Kidney (tissue), 14 donors: ENCODE data around the gene CD4. TPM values are rescaled to one million over a fixed set of nuclear protein-coding genes. Genes with fewer than 3 reads are reported as not detected.

Experiments
- DNase-seq, 5 donors: peaks; one replicate each; pipeline ENCODE4 v3.0.0-alpha.2; 2013 to 2020
- FAIRE-seq: peaks from 2 replicates; lab custom pipeline; 2012; peaks lifted over from hg19 to GRCh38; lab: Jason Lieb, UNC
- H3K27ac ChIP-seq, 2 donors: one replicate each; pipeline ENCODE4 v1.7.0; 2013; ENCODE audit warnings: low read depth in 2 of 2, low read length in 2 of 2, inconsistent platforms in 1 of 2
- H3K27me3 ChIP-seq: one replicate; pipeline ENCODE4 v1.7.1; 2013; ENCODE audit warnings: low read length, inconsistent platforms; ENCODE audit not compliant: control insufficient read depth, insufficient read depth
- H3K36me3 ChIP-seq, 3 donors: one replicate each; pipeline versions ENCODE4 v1.7.0 to v1.7.1; 2013; ENCODE audit warnings: low read length in 3 of 3, control low read depth in 1 of 3, inconsistent platforms in 1 of 3; ENCODE audit not compliant: insufficient read depth in 3 of 3, control insufficient read depth in 2 of 3
- H3K4me1 ChIP-seq, 3 donors: one replicate each; pipeline versions ENCODE4 v1.7.0 to v1.7.1; 2013; ENCODE audit warnings: low read length in 3 of 3, inconsistent platforms in 1 of 3, low read depth in 1 of 3; ENCODE audit not compliant: control insufficient read depth in 2 of 3, insufficient read depth in 2 of 3
- H3K4me3 ChIP-seq, 3 donors: one replicate each; pipeline versions ENCODE4 v1.7.0 to v1.8.1; 2013; ENCODE audit warnings: low read length in 3 of 3, control low read depth in 1 of 3, inconsistent platforms in 1 of 3
- H3K9ac ChIP-seq, 3 donors: one replicate each; pipeline versions ENCODE4 v1.7.0 to v1.7.1; 2013; ENCODE audit warnings: low read length in 3 of 3, control low read depth in 1 of 3, inconsistent platforms in 1 of 3
- H3K9me3 ChIP-seq, 3 donors: one replicate each; pipeline versions ENCODE4 v1.7.0 to v1.7.1; 2013; ENCODE audit warnings: low read length in 3 of 3, control low read depth in 1 of 3, inconsistent platforms in 1 of 3; ENCODE audit not compliant: control insufficient read depth in 2 of 3, insufficient read depth in 1 of 3
- intact Hi-C: fragments of 100-400 bp; cut with DNase I; formaldehyde crosslinking; loops from one replicate; pipeline ENCODE4 v1.11.1; 2022
- polyA plus RNA-seq: library from polyadenylated mRNA; stranded (reverse); fragments of 350-450 nt; fragmentation: Illumina TruSeq; extraction: RNeasy Lipid Tissue Mini Kit (QIAGEN cat#74804); gene quantifications from one replicate; pipeline ENCODE4 v1.2.3, GENCODE V29; 2014; ENCODE audit warnings: low read depth, low replicate concordance; ENCODE audit not compliant: insufficient read depth
- total RNA-seq: library from RNA; stranded (reverse); fragmentation: NEBNext Ultra II Directional; extraction: Animal tissue kit (Norgen Biotek cat#: 25700); gene quantifications from one replicate; pipeline ENCODE4 v1.2.1, GENCODE V29; 2021
- TF ChIP-seq, protein P1 (sequence below): IDR thresholded peaks from 3 replicates; pipeline ENCODE4 v1.5.1; 2012; ENCODE audit warnings: mild to moderate bottlenecking, moderate library complexity, borderline replicate concordance; ENCODE audit not compliant: insufficient read depth; ENCODE audit errors: extremely low read depth
- donor health status: control.
- donor health status: control.
- donor health status: control.
- donor health status: control.
- donor health status: control.
- donor health status: DM: yes; HTN: yes; CAD: no.
- donor health status: Normal renal cell carcinoma (clear cell type).

The CD4 gene
- total and polyA plus RNA-seq, 2 donors from 2014 or later, result 12.2 to 38.1 TPM

DNA sequence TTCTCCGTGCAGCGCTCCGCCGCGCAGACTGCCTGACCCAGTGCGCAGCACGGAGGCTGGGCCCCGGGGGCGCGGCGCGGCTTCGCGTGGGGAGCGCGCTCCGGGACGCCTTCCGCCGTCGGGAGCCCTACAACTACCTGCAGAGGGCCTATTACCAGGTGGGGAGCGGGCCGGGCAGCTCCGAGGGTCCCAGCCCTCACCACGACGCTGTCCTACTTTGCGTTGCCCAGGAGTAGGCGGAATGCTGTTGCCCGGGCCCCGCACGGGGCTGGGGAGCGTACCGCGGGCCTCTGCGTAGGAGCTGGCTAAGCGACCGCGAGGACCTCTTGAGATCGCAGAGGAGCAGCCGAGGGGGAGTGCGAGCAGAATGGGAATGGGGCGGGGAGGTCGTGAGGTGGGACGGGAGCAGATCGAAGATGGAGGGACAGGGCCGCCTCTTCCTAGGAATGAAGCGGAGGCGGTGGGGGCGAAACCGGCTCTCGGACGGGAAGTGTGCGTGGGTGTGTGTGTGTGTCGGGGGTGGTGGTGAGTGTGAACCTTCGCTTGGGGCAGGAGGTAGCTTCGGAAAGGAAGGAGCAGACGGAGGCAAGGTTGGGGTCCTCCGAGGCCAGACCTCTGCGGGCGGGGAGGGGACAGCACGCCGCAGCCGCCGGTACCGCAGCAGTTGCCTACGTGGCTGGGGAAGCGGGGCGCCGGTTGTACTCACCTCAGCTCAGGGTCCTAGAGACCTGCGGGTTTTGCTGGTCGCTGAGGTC lies 39.6 kb downstream of the CD4 start:
- Histone ChIP-seq H3K4me3 (peak overlapping the region; percentile 47 to 81 (median 79)), H3K36me3 (no peaks in the 10 kb centered on the region), H3K27ac (peak overlapping the region; percentile 20 to 67), H3K4me1 (peaks cover 0 to 17% (median 0%) of the 10 kb centered on the region in 3 donors), H3K9ac (peak overlapping the region; percentile 59 to 80 (median 68)), H3K27me3 (no peaks in the 10 kb centered on the region), H3K9me3 (no peaks in the 10 kb centered on the region)
- TF ChIP-seq, protein P1, sequence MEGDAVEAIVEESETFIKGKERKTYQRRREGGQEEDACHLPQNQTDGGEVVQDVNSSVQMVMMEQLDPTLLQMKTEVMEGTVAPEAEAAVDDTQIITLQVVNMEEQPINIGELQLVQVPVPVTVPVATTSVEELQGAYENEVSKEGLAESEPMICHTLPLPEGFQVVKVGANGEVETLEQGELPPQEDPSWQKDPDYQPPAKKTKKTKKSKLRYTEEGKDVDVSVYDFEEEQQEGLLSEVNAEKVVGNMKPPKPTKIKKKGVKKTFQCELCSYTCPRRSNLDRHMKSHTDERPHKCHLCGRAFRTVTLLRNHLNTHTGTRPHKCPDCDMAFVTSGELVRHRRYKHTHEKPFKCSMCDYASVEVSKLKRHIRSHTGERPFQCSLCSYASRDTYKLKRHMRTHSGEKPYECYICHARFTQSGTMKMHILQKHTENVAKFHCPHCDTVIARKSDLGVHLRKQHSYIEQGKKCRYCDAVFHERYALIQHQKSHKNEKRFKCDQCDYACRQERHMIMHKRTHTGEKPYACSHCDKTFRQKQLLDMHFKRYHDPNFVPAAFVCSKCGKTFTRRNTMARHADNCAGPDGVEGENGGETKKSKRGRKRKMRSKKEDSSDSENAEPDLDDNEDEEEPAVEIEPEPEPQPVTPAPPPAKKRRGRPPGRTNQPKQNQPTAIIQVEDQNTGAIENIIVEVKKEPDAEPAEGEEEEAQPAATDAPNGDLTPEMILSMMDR, result no peak
- intact Hi-C loops, result loop anchor here (10.0 kb wide), 1 partner anchor 74 kb away; the partner anchor contains the start of gene MLF2
- FAIRE-seq (no peak), DNase-seq (peak; percentile 76 to 84 (median 84))

DNA sequence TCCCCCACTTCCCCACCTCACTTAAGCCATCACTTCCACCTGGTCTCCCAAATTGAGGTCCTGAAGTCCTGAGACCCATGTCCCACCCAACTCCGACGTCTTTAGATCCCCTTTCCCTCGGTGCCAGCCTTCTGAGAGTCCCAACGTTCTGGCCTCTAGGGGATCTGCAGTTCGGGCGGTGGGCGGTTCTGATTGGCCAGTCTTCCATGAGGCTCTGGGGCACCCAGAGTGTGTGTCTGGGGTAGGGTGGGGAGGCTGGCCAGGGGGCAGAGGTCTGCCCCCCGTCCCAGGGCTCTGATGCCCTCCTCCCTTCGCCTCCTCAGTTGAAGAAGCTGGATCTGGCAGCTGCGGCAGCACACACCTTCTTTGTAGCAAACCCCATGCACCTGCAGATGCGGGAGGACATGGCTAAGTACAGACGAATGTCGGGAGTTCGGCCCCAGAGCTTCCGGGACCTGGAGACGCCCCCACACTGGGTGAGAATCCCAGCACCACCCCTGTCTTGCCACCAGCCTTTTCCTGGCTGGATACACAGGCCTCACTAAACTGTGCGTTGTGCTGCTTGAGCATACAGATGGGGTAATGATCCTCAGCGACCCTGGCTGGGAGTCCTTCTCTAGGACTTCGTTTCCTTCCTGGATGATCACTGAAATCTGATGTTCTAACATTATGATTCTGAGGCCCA lies 40.4 kb downstream of the CD4 start:
- Histone ChIP-seq H3K9ac (peak overlapping the region; percentile 49 to 80 (median 68)), H3K4me1 (peaks cover 0 to 17% (median 0%) of the 10 kb centered on the region in 3 donors), H3K27me3 (no peaks in the 10 kb centered on the region), H3K4me3 (peak overlapping the region; percentile 47 to 81 (median 79)), H3K9me3 (no peaks in the 10 kb centered on the region), H3K27ac (peak overlapping the region; percentile 20 to 67), H3K36me3 (no peaks in the 10 kb centered on the region)
- TF ChIP-seq, protein P1, result no peak
- FAIRE-seq (no peak), DNase-seq (peak in 2 of 5 donors; percentile 54 to 81)
- intact Hi-C loops, result loop anchor here (10.0 kb wide), 1 partner anchor 75 kb away; the partner anchor contains the start of gene MLF2

DNA sequence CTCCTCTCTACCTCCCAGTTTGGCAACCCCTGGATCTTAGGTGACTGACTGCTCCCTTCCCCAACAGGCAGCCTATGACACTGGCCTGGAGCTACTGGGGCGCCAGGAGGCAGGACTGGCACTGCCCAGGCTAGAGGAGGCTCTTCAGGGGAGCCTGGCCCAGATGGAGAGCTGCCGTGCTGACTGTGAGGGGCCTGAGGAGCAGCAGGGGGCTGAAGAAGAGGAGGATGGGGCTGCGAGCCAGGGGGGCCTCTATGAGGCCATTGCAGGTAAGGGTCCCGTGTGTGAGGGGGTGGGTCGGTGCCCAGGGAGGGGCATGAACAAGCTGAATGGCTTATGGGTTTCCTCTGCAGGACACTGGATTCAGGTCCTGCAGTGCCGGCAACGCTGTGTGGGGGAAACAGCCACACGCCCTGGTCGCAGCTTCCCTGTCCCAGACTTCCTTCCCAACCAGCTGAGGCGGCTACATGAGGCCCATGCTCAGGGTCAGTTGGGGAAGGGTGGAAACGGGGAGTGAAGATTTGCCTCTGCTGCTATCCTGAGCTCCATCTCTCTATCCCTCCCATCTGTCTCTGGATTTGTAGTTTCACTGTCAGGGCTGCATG lies 41.1 kb downstream of the CD4 start:
- Histone ChIP-seq H3K36me3 (no peaks in the 10 kb centered on the region), H3K27me3 (no peaks in the 10 kb centered on the region), H3K27ac (no peak overlapping the region), H3K9ac (no peak overlapping the region), H3K4me1 (peaks cover 0 to 16% (median 0%) of the 10 kb centered on the region in 3 donors), H3K9me3 (no peaks in the 10 kb centered on the region), H3K4me3 (no peak overlapping the region)
- DNase-seq (peak in 1 of 5 donors; percentile 69), FAIRE-seq (no peak)
- intact Hi-C loops, result no loop called here
- TF ChIP-seq, protein P1, result no peak
